GM12878 (cell line): ENCODE results near the gene DRC1. TPM values are rescaled to one million over a fixed set of nuclear protein-coding genes. Genes with fewer than 3 reads are reported as not detected.

Experiments used
- ATAC-seq: fragments of 200-7000 bp; cut with Tn5 transposase; 3 replicates; pipeline ENCODE4 v1.9.1; 2020; ENCODE audit warnings: mild to moderate bottlenecking, moderate library complexity
- BruUV-seq: library from RNA; stranded (reverse); fragments of 400-500 nt; replicated peaks from 2 replicates; lab custom pipeline; 2021; lab: Mats Ljungman, UMichigan
- CTCF ChIA-PET: fragments of 300-600 bp; sonication (Branson Sonifier 250); formaldehyde crosslinking; extraction: SDS; loops from one replicate; lab custom pipeline; 2021; ENCODE audit warnings: inconsistent platforms; lab: Yijun Ruan, JAX
- POLR2A ChIA-PET: fragments of 350-600 bp; formaldehyde crosslinking; extraction: SDS; loops from one replicate; lab custom pipeline; 2021; ENCODE audit warnings: inconsistent platforms; lab: Charles Lee
- RAD21 ChIA-PET: fragments of 300-600 bp; sonication (Branson Sonifier 250); formaldehyde crosslinking; loops from one replicate; lab custom pipeline; 2023; ENCODE audit warnings: antibody characterized with exemption; ENCODE audit not compliant: unreplicated experiment; lab: Charles Lee
- SMC1A ChIA-PET: fragments of 300-600 bp; sonication (Branson Sonifier 250); formaldehyde crosslinking; loops from one replicate; lab custom pipeline; 2023; ENCODE audit not compliant: unreplicated experiment, uncharacterized antibody; lab: Charles Lee
- DNase-seq: peaks from one replicate; pipeline ENCODE4 v3.0.0-alpha.2; 2011; ENCODE audit warnings: low read depth, low spot score
- FAIRE-seq: peaks from 3 replicates; lab custom pipeline; 2011; peaks lifted over from hg19 to GRCh38; lab: Jason Lieb, UNC
- H2AFZ ChIP-seq: 2 replicates; pipeline ENCODE4 v1.6.0; 2011; ENCODE audit warnings: low read depth, low read length, control low read depth; ENCODE audit not compliant: control insufficient read depth
- H3K27ac ChIP-seq: 2 replicates; pipeline ENCODE4 v1.5.1; 2011; ENCODE audit warnings: control low read depth; ENCODE audit not compliant: control insufficient read depth, insufficient read depth
- H3K27me3 ChIP-seq, 2 experiments: replicated peaks in 1 of 2; 2 replicates each; pipeline versions ENCODE4 v1.6.0 to v1.6.1; 2011; ENCODE audit warnings: low read length in 1 of 2; ENCODE audit not compliant: control insufficient read depth in 2 of 2, insufficient read depth in 2 of 2
- H3K36me3 ChIP-seq, 2 experiments: 2 replicates each; pipeline ENCODE4 v1.5.1; 2011; ENCODE audit warnings: low read length in 1 of 2; ENCODE audit not compliant: control insufficient read depth in 2 of 2, insufficient read depth in 2 of 2
- H3K4me1 ChIP-seq: 2 replicates; pipeline ENCODE4 v1.6.1; 2011; ENCODE audit warnings: mild to moderate bottlenecking, low read length, moderate library complexity, mixed read lengths; ENCODE audit not compliant: control insufficient read depth, insufficient read depth
- H3K4me2 ChIP-seq: 2 replicates; pipeline ENCODE4 v1.6.0; 2011; ENCODE audit warnings: control low read depth; ENCODE audit not compliant: control insufficient read depth, insufficient read depth
- H3K4me3 ChIP-seq: fragments of 200-600 bp; sonication (generic); 2 replicates; pipeline ENCODE4 v1.5.1; 2016
- H3K79me2 ChIP-seq: 2 replicates; pipeline ENCODE4 v1.6.0; 2011; ENCODE audit warnings: low read length; ENCODE audit not compliant: control insufficient read depth, insufficient read depth
- H3K9ac ChIP-seq: 2 replicates; pipeline ENCODE4 v1.8.0; 2011; ENCODE audit warnings: low read length, control low read depth, mixed read lengths; ENCODE audit not compliant: control insufficient read depth, insufficient read depth
- H3K9me3 ChIP-seq: replicated peaks from 3 replicates; pipeline ENCODE4 v1.5.1; 2011; ENCODE audit warnings: mild to moderate bottlenecking, low read length; ENCODE audit not compliant: control insufficient read depth, insufficient read depth
- H4K20me1 ChIP-seq: 2 replicates; pipeline ENCODE4 v1.6.0; 2011; ENCODE audit not compliant: control insufficient read depth, insufficient read depth
- BRCA1 ChIP-seq: IDR thresholded peaks from 2 replicates; pipeline ENCODE4 v1.6.1; 2011; ENCODE audit warnings: low read depth, low read length, improper control_type of control experiment
- CHD1 ChIP-seq: IDR thresholded peaks from 2 replicates; pipeline ENCODE4 v1.6.1; 2012; ENCODE audit warnings: low read depth, low read length, improper control_type of control experiment
- GABPA ChIP-seq: IDR thresholded peaks from 2 replicates; pipeline ENCODE4 v1.6.1; 2014; ENCODE audit warnings: antibody characterized with exemption, low read depth, mild to moderate bottlenecking, inconsistent platforms
- HDGF ChIP-seq: fragments of 450-650 bp; IDR thresholded peaks from 2 replicates; pipeline ENCODE4 v1.6.1; 2016; ENCODE audit warnings: antibody characterized with exemption
- IKZF2 ChIP-seq, 2 experiments: fragments of 450-650 bp; IDR thresholded peaks; 2 replicates each; pipeline ENCODE4 v1.6.1; 2017; ENCODE audit warnings: mild to moderate bottlenecking in 2 of 2, moderate library complexity in 2 of 2
- NFYB ChIP-seq: IDR thresholded peaks from 2 replicates; pipeline ENCODE4 v1.6.1; 2011; ENCODE audit warnings: low read depth, mild to moderate bottlenecking, low read length, improper control_type of control experiment, moderate library complexity; ENCODE audit not compliant: insufficient read depth
- NR2C2 ChIP-seq: IDR thresholded peaks from 2 replicates; pipeline ENCODE4 v1.6.1; 2011; ENCODE audit warnings: borderline replicate concordance, low read depth; ENCODE audit not compliant: control insufficient read depth, insufficient read length
- PAX8 ChIP-seq: fragments of 450-650 bp; IDR thresholded peaks from 2 replicates; pipeline ENCODE4 v1.6.1; 2017; ENCODE audit warnings: mild to moderate bottlenecking, moderate library complexity
- RUNX3 ChIP-seq: IDR thresholded peaks from 2 replicates; pipeline ENCODE4 v1.6.1; 2012; ENCODE audit warnings: low read length, inconsistent platforms
- SRF ChIP-seq, 2 experiments: IDR thresholded peaks; 2 replicates each; pipeline ENCODE4 v1.6.1; 2011; ENCODE audit warnings: low read depth in 2 of 2, low read length in 2 of 2, mild to moderate bottlenecking in 1 of 2, moderate library complexity in 1 of 2
- STAT3 ChIP-seq: IDR thresholded peaks from 2 replicates; pipeline ENCODE4 v1.6.1; 2011; ENCODE audit warnings: low read depth, low read length, improper control_type of control experiment
- WGBS: methylation state at CpG from one replicate; pipeline ENCODE4 v1.1.6; 2016; ENCODE audit warnings: low lambda C conversion rate; ENCODE audit not compliant: insufficient replicate concordance, insufficient coverage; ENCODE audit errors: missing lambda C conversion rate; 5-methylcytosine and 5-hydroxymethylcytosine counted together
- in situ Hi-C: fragments of 300-500 bp; cut with MboI; formaldehyde crosslinking; loops from 9 replicates; pipeline ENCODE4 v1.14.3; 2018; ENCODE audit warnings: mixed read lengths
- intact Hi-C: fragments of 100-400 bp; cut with micrococcal nuclease; formaldehyde crosslinking; loops from one replicate; pipeline ENCODE4 v1.14.2; 2022; ENCODE audit not compliant: unreplicated experiment
- polyA plus RNA-seq, 11 experiments: library from polyadenylated mRNA; depleted of rRNA in 4 of 11; unstranded in 6 of 11; stranded (reverse) in 5 of 11; fragments of >200 nt; fragmentation: Nextera tagmentation in 4 of 11; fragmentation: Illumina TruSeq in 1 of 11; extraction: Ambion mirVana in 4 of 11; extraction: Trizol in 1 of 11; gene quantifications; 1 replicate in 1 of 11; 2 replicates in 10 of 11; pipeline versions ENCODE4 v1.2.1 to v1.2.3, GENCODE V29; 2011 to 2016; ENCODE audit warnings: inconsistent platforms in 2 of 11, missing spikeins in 2 of 11, low read depth in 1 of 11
- total RNA-seq, 4 experiments: library from RNA; depleted of rRNA in 3 of 4; stranded (reverse); fragments of >200 nt in 3 of 4; fragmentation: Illumina TruSeq in 1 of 4; extraction: Trizol in 1 of 4; gene quantifications; 2 replicates each; pipeline versions ENCODE4 v1.2.1 to v1.2.3, GENCODE V29; 2013 to 2021
- TF ChIP-seq, protein P1 (sequence below): fragments of 450-650 bp; IDR thresholded peaks from 2 replicates; pipeline ENCODE4 v1.6.1; 2016; ENCODE audit warnings: mild to moderate bottlenecking, moderate library complexity, borderline replicate concordance
- TF ChIP-seq, protein P2 (sequence below): fragments of 450-650 bp; IDR thresholded peaks from 2 replicates; pipeline ENCODE4 v1.6.1; 2016; ENCODE audit warnings: mild to moderate bottlenecking
- TF ChIP-seq, protein P3 (sequence below): fragments of 450-650 bp; conservative IDR thresholded peaks from 2 replicates; pipeline ENCODE4 v1.6.1; 2017; ENCODE audit warnings: mild to moderate bottlenecking, moderate library complexity

Gene DRC1
- total and polyA plus RNA-seq, 10 of the 15 experiments (the other 5 are each of a cell fraction or from before 2014, with no cell fraction given), result 0.03 TPM; not detected in 9

DNA sequence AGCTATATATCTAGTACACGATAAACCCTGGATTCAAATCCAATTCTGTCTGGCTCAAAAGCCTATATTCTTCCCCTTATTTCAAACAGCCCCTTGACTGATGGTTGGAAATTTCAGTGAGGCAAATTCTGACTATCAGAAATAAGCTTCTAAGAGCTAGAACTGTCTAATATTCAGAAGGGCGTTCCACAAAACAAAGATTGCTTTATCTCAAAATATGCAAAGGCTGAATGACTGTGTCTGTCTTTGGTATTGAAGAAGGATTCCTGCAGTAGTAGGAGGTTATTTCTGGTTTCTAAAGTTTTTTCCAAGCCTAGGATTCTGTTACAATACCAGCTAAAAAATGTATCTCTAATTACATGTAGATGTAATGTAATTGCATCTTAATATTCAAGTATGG, 31.1 kb downstream of the DRC1 start (continued):
- TF ChIP-seq, protein P1, sequence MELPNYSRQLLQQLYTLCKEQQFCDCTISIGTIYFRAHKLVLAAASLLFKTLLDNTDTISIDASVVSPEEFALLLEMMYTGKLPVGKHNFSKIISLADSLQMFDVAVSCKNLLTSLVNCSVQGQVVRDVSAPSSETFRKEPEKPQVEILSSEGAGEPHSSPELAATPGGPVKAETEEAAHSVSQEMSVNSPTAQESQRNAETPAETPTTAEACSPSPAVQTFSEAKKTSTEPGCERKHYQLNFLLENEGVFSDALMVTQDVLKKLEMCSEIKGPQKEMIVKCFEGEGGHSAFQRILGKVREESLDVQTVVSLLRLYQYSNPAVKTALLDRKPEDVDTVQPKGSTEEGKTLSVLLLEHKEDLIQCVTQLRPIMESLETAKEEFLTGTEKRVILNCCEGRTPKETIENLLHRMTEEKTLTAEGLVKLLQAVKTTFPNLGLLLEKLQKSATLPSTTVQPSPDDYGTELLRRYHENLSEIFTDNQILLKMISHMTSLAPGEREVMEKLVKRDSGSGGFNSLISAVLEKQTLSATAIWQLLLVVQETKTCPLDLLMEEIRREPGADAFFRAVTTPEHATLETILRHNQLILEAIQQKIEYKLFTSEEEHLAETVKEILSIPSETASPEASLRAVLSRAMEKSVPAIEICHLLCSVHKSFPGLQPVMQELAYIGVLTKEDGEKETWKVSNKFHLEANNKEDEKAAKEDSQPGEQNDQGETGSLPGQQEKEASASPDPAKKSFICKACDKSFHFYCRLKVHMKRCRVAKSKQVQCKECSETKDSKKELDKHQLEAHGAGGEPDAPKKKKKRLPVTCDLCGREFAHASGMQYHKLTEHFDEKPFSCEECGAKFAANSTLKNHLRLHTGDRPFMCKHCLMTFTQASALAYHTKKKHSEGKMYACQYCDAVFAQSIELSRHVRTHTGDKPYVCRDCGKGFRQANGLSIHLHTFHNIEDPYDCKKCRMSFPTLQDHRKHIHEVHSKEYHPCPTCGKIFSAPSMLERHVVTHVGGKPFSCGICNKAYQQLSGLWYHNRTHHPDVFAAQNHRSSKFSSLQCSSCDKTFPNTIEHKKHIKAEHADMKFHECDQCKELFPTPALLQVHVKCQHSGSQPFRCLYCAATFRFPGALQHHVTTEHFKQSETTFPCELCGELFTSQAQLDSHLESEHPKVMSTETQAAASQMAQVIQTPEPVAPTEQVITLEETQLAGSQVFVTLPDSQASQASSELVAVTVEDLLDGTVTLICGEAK, result no peak
- TF ChIP-seq NR2C2 (no peak), IKZF2 (IDR thresholded peaks at IDR 0.05) (no peak), BRCA1 (no peak), GABPA (no peak)
- TF ChIP-seq, all 136 proteins: peak for 0

DNA sequence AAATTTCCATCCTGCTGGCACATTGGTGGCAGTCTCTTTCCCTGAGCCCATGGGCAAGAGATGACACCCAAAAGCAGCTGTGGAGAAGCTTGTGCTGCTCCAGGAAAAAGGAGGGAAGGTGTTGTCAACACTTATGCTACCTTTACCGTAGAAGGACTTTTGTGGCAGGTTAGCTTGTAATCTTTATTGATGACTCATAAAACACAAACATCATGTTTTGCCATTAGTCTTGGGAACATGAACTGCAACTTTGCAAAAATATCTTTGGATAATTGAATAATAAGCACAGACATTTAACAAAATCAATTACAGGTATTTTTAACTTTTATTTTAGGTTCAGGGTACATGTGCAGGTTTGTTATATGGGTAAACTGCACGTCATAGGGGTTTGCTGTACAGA, 33.4 kb downstream of the DRC1 start:
- Histone ChIP-seq H3K36me3 (no peaks in the 10 kb centered on the region), H4K20me1 (no peaks in the 10 kb centered on the region), H3K4me1 (no peaks in the 10 kb centered on the region), H3K4me2 (no peak overlapping the region), H3K9ac (no peak overlapping the region), H3K9me3 (no peaks in the 10 kb centered on the region), H2AFZ (no peak overlapping the region), H3K79me2 (no peaks in the 10 kb centered on the region), H3K4me3 (no peak overlapping the region), H3K27ac (no peak overlapping the region), H3K27me3 (0 out of 4 replicates have a peak, but pooled peaks cover 0 to 2% of the 10 kb centered on the region in 2 experiments)
- POLR2A ChIA-PET, result no interaction called here
- FAIRE-seq (no peak), DNase-seq (no peak), ATAC-seq (no peak)
- no TSS peak for BruUV-seq
- in situ Hi-C loops, result no loop called here
- RAD21 ChIA-PET, result no interaction called here
- SMC1A ChIA-PET, result no interaction called here
- 25% methylated on average over 2 of the region's 2 CpGs for WGBS
- intact Hi-C loops, result no loop called here
- CTCF ChIA-PET, result no interaction called here
- TF ChIP-seq STAT3 (no peak), HDGF (no peak), RUNX3 (no peak), CHD1 (no peak), NFYB (no peak), SRF (IDR thresholded peaks at IDR 0.05; ENCODE audit: low read depth in 2 of 2, low read length in 2 of 2) (no peak), PAX8 (no peak)
- TF ChIP-seq, protein P2, sequence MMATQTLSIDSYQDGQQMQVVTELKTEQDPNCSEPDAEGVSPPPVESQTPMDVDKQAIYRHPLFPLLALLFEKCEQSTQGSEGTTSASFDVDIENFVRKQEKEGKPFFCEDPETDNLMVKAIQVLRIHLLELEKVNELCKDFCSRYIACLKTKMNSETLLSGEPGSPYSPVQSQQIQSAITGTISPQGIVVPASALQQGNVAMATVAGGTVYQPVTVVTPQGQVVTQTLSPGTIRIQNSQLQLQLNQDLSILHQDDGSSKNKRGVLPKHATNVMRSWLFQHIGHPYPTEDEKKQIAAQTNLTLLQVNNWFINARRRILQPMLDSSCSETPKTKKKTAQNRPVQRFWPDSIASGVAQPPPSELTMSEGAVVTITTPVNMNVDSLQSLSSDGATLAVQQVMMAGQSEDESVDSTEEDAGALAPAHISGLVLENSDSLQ, result no peak
- TF ChIP-seq, protein P3, sequence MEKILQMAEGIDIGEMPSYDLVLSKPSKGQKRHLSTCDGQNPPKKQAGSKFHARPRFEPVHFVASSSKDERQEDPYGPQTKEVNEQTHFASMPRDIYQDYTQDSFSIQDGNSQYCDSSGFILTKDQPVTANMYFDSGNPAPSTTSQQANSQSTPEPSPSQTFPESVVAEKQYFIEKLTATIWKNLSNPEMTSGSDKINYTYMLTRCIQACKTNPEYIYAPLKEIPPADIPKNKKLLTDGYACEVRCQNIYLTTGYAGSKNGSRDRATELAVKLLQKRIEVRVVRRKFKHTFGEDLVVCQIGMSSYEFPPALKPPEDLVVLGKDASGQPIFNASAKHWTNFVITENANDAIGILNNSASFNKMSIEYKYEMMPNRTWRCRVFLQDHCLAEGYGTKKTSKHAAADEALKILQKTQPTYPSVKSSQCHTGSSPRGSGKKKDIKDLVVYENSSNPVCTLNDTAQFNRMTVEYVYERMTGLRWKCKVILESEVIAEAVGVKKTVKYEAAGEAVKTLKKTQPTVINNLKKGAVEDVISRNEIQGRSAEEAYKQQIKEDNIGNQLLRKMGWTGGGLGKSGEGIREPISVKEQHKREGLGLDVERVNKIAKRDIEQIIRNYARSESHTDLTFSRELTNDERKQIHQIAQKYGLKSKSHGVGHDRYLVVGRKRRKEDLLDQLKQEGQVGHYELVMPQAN, result no peak
